SK-N-SH treated with all-trans-retinoic acid at 6 μM for 48 hours (cell line): ENCODE results near the gene TRPM2.

Experiments
- ATAC-seq: fragments of 200-7000 bp; cut with Tn5 transposase; 3 replicates; pipeline ENCODE4 v1.9.1; 2020; ENCODE audit warnings: mild to moderate bottlenecking, moderate library complexity
- ARNTL ChIP-seq: fragments of 450-650 bp; formaldehyde crosslinking; IDR thresholded peaks from 2 replicates; pipeline ENCODE4 v1.5.0; 2020; ENCODE audit warnings: low read depth, mild to moderate bottlenecking, moderate library complexity, borderline replicate concordance
- BACH2 ChIP-seq: fragments of 250-450 bp; sonication (Bioruptor Pico); IDR thresholded peaks from 2 replicates; pipeline ENCODE4 v1.9.0; 2021; ENCODE audit warnings: mild to moderate bottlenecking, borderline replicate concordance
- CREB5 ChIP-seq: fragments of 250-450 bp; sonication (Bioruptor Pico); IDR thresholded peaks from 2 replicates; pipeline ENCODE4 v1.5.1; 2020; ENCODE audit warnings: low read depth, mild to moderate bottlenecking, moderate library complexity
- CSDC2 ChIP-seq: fragments of 250-450 bp; sonication (Bioruptor Pico); IDR thresholded peaks from 2 replicates; pipeline ENCODE4 v1.5.0; 2020; ENCODE audit warnings: mild to moderate bottlenecking, moderate library complexity
- ESRRG ChIP-seq: fragments of 250-450 bp; sonication (Bioruptor Pico); IDR thresholded peaks from 2 replicates; pipeline ENCODE4 v1.6.1; 2021; ENCODE audit warnings: mild to moderate bottlenecking
- GLIS3 ChIP-seq: fragments of 250-450 bp; sonication (Bioruptor Pico); IDR thresholded peaks from 2 replicates; pipeline ENCODE4 v1.5.0; 2020; ENCODE audit warnings: mild to moderate bottlenecking, moderate library complexity
- ISL1 ChIP-seq: fragments of 250-450 bp; sonication (Bioruptor Pico); IDR thresholded peaks from 2 replicates; pipeline ENCODE4 v2.1.2; 2022; ENCODE audit warnings: mild to moderate bottlenecking, moderate library complexity
- PATZ1 ChIP-seq: fragments of 250-450 bp; sonication (Bioruptor Pico); IDR thresholded peaks from 2 replicates; pipeline ENCODE4 v1.8.0; 2020; ENCODE audit warnings: mild to moderate bottlenecking, moderate library complexity, borderline replicate concordance
- POU6F1 ChIP-seq: fragments of 250-450 bp; sonication (Bioruptor Pico); IDR thresholded peaks from 2 replicates; pipeline ENCODE4 v1.8.0; 2021; ENCODE audit warnings: low read depth, mild to moderate bottlenecking, moderate library complexity, borderline replicate concordance
- PPARA ChIP-seq: fragments of 250-450 bp; sonication (Bioruptor Pico); IDR thresholded peaks from 2 replicates; pipeline ENCODE4 v1.5.0; 2020; ENCODE audit warnings: mild to moderate bottlenecking, borderline replicate concordance
- RARB ChIP-seq: fragments of 250-450 bp; sonication (Bioruptor Pico); IDR thresholded peaks from 2 replicates; pipeline ENCODE4 v1.8.0; 2021; ENCODE audit warnings: mild to moderate bottlenecking, moderate library complexity
- SNAI2 ChIP-seq: fragments of 250-450 bp; sonication (Bioruptor Pico); IDR thresholded peaks from 2 replicates; pipeline ENCODE4 v1.5.0; 2020; ENCODE audit warnings: mild to moderate bottlenecking, moderate library complexity
- TCF4 ChIP-seq: fragments of 250-450 bp; sonication (Bioruptor Pico); IDR thresholded peaks from 2 replicates; pipeline ENCODE4 v1.8.0; 2021; ENCODE audit warnings: mild to moderate bottlenecking, moderate library complexity, borderline replicate concordance
- TOX ChIP-seq: fragments of 250-450 bp; sonication (Bioruptor Pico); IDR thresholded peaks from 2 replicates; pipeline ENCODE4 v1.8.0; 2021; ENCODE audit warnings: mild to moderate bottlenecking, moderate library complexity, borderline replicate concordance
- TSHZ2 ChIP-seq: fragments of 250-450 bp; sonication (Bioruptor Pico); IDR thresholded peaks from 2 replicates; pipeline ENCODE4 v1.5.0; 2020; ENCODE audit warnings: mild to moderate bottlenecking, moderate library complexity
- ZC3H10 ChIP-seq: fragments of 250-450 bp; sonication (Bioruptor Pico); IDR thresholded peaks from 2 replicates; pipeline ENCODE4 v1.5.1; 2021; ENCODE audit warnings: mild to moderate bottlenecking, moderate library complexity
- ZFP3 ChIP-seq: fragments of 250-450 bp; sonication (Bioruptor Pico); IDR thresholded peaks from 2 replicates; pipeline ENCODE4 v1.5.0; 2020; ENCODE audit warnings: mild to moderate bottlenecking, moderate library complexity
- ZFP30 ChIP-seq: fragments of 450-650 bp; formaldehyde crosslinking; IDR thresholded peaks from 2 replicates; pipeline ENCODE4 v1.5.0; 2022; ENCODE audit warnings: mild to moderate bottlenecking, moderate library complexity
- ZNF565 ChIP-seq: fragments of 450-650 bp; formaldehyde crosslinking; conservative IDR thresholded peaks from 2 replicates; pipeline ENCODE4 v1.5.0; 2020; ENCODE audit warnings: low read depth, mild to moderate bottlenecking, moderate library complexity
- ZNF70 ChIP-seq: fragments of 450-650 bp; formaldehyde crosslinking; IDR thresholded peaks from 2 replicates; pipeline ENCODE4 v1.5.0; 2020; ENCODE audit warnings: mild to moderate bottlenecking, moderate library complexity
- ZNF8 ChIP-seq: fragments of 450-650 bp; formaldehyde crosslinking; IDR thresholded peaks from 2 replicates; pipeline ENCODE4 v1.5.0; 2020; ENCODE audit warnings: mild to moderate bottlenecking, moderate library complexity

The TRPM2 gene

GRCh38 chr21:44423941-44424607 is 70.7 kb downstream of the TRPM2 start:
- ATAC-seq = no peak
- TF ChIP-seq SNAI2 (CRISPR knock-in tag) = no peak
- TF ChIP-seq ZC3H10 (CRISPR knock-in tag) = no peak
- TF ChIP-seq TCF4 (CRISPR knock-in tag) = no peak
- TF ChIP-seq ZNF70 (CRISPR knock-in tag) = no peak
- TF ChIP-seq CSDC2 = no peak
- TF ChIP-seq ZNF8 (CRISPR knock-in tag) = no peak
- TF ChIP-seq ZNF565 = no peak
- no peak for TF ChIP-seq BACH2 (CRISPR knock-in tag)
- no peak for TF ChIP-seq ZFP3 (CRISPR knock-in tag)
- no peak for TF ChIP-seq GLIS3 (CRISPR knock-in tag)
- no peak for TF ChIP-seq POU6F1 (CRISPR knock-in tag)
- TF ChIP-seq ZFP30 (CRISPR knock-in tag) = no peak
- TF ChIP-seq ARNTL (CRISPR knock-in tag) = no peak
- TF ChIP-seq CREB5 (CRISPR knock-in tag) = no peak
- TF ChIP-seq TOX (CRISPR knock-in tag) = no peak
- TF ChIP-seq PATZ1 (CRISPR knock-in tag) = no peak
- TF ChIP-seq PPARA (CRISPR knock-in tag) = no peak
- no peak for TF ChIP-seq TSHZ2 (CRISPR knock-in tag)
- TF ChIP-seq ESRRG (CRISPR knock-in tag) = no peak

- TF ChIP-seq PPARA (CRISPR knock-in tag) = no peak
- no peak for TF ChIP-seq CSDC2
- TF ChIP-seq BACH2 (CRISPR knock-in tag) = no peak
- no peak for TF ChIP-seq ISL1
- TF ChIP-seq CREB5 (CRISPR knock-in tag) = no peak
- ATAC-seq = no peak
Measured at GRCh38 chr21:44424608-44425306, 71.3 kb downstream of the TRPM2 start.

GRCh38 chr21:44425307-44425894 is 72.0 kb downstream of the TRPM2 start:
- ATAC-seq = no peak
- TF ChIP-seq CREB5 (CRISPR knock-in tag) (no peak), PATZ1 (CRISPR knock-in tag) (no peak), PPARA (CRISPR knock-in tag) (no peak), TOX (CRISPR knock-in tag) (no peak), BACH2 (CRISPR knock-in tag) (no peak), TCF4 (CRISPR knock-in tag) (no peak), SNAI2 (CRISPR knock-in tag) (no peak), RARB (no peak), CSDC2 (no peak), ZNF565 (no peak)
